H9 (cell line): Measurements from ENCODE around the gene ACACA. TPM values are rescaled to one million over a fixed set of nuclear protein-coding genes. Genes with fewer than 3 reads are reported as not detected.

Source experiments
- DNase-seq: peaks from one replicate; pipeline ENCODE4 v3.0.0-alpha.2; 2017
- H2AFZ ChIP-seq: one replicate; pipeline ENCODE4 v1.6.1; 2013; ENCODE audit warnings: mild to moderate bottlenecking, low read length, control low read depth, moderate library complexity
- H2AK5ac ChIP-seq: 2 replicates; pipeline ENCODE4 v1.6.1; 2013; ENCODE audit warnings: low read length, control low read depth, mixed read lengths; ENCODE audit not compliant: insufficient read length
- H2BK120ac ChIP-seq: one replicate; pipeline ENCODE4 v1.6.1; 2013; ENCODE audit warnings: low read depth, mild to moderate bottlenecking, low read length, control low read depth, inconsistent platforms; ENCODE audit not compliant: poor library complexity, severe bottlenecking
- H2BK12ac ChIP-seq: 2 replicates; pipeline ENCODE4 v1.6.1; 2013; ENCODE audit warnings: low read length, control low read depth, mixed read lengths, low read depth; ENCODE audit not compliant: insufficient read length
- H2BK15ac ChIP-seq: 2 replicates; pipeline ENCODE4 v1.6.1; 2013; ENCODE audit warnings: low read depth, low read length, control low read depth
- H2BK20ac ChIP-seq: one replicate; pipeline ENCODE4 v1.6.1; 2013; ENCODE audit warnings: low read depth, mild to moderate bottlenecking, low read length, control low read depth, inconsistent platforms; ENCODE audit not compliant: poor library complexity, severe bottlenecking
- H2BK5ac ChIP-seq: 2 replicates; pipeline ENCODE4 v1.6.1; 2013; ENCODE audit warnings: low read length, control low read depth, mixed read lengths; ENCODE audit not compliant: insufficient read length
- H3K14ac ChIP-seq: 2 replicates; pipeline ENCODE4 v1.6.1; 2013; ENCODE audit warnings: low read length, control low read depth; ENCODE audit not compliant: insufficient read depth
- H3K18ac ChIP-seq: 2 replicates; pipeline ENCODE4 v1.6.1; 2013; ENCODE audit warnings: low read depth, mild to moderate bottlenecking, mixed read lengths, low read length, control low read depth; ENCODE audit not compliant: insufficient read length
- H3K23ac ChIP-seq: 2 replicates; pipeline ENCODE4 v1.6.1; 2013; ENCODE audit warnings: low read length, control low read depth, mixed read lengths, low read depth; ENCODE audit not compliant: insufficient read length
- H3K23me2 ChIP-seq: 2 replicates; pipeline ENCODE4 v1.6.1; 2013; ENCODE audit warnings: low read depth, mild to moderate bottlenecking, mixed read lengths, low read length, control low read depth; ENCODE audit not compliant: insufficient read length, poor library complexity, severe bottlenecking
- H3K27ac ChIP-seq: 2 replicates; pipeline ENCODE4 v1.5.1; 2013; ENCODE audit warnings: low read length, control low read depth, mixed read lengths, low read depth; ENCODE audit not compliant: insufficient read length
- H3K27me3 ChIP-seq: 2 replicates; pipeline ENCODE4 v1.6.1; 2013; ENCODE audit warnings: low read length, control low read depth, inconsistent platforms; ENCODE audit not compliant: insufficient read depth
- H3K4ac ChIP-seq: 2 replicates; pipeline ENCODE4 v1.6.1; 2013; ENCODE audit warnings: low read depth, mild to moderate bottlenecking, control low read depth, inconsistent platforms, low read length, moderate library complexity
- H3K4me1 ChIP-seq: 2 replicates; pipeline ENCODE4 v1.6.1; 2013; ENCODE audit warnings: low read length, control low read depth, inconsistent platforms; ENCODE audit not compliant: insufficient read depth
- H3K4me2 ChIP-seq: 2 replicates; pipeline ENCODE4 v1.6.1; 2013; ENCODE audit warnings: low read length, control low read depth, mixed read lengths; ENCODE audit not compliant: insufficient read length, insufficient read depth
- H3K56ac ChIP-seq: 2 replicates; pipeline ENCODE4 v1.6.1; 2013; ENCODE audit warnings: low read depth, mild to moderate bottlenecking, mixed read lengths, low read length, control low read depth; ENCODE audit not compliant: insufficient read length
- H3K79me1 ChIP-seq: 2 replicates; pipeline ENCODE4 v1.6.1; 2013; ENCODE audit warnings: low read depth, mild to moderate bottlenecking, moderate library complexity, low read length, control low read depth, inconsistent platforms; ENCODE audit not compliant: insufficient read depth, poor library complexity, severe bottlenecking
- H3K79me2 ChIP-seq: 2 replicates; pipeline ENCODE4 v1.6.1; 2013; ENCODE audit warnings: low read length, control low read depth, inconsistent platforms; ENCODE audit not compliant: insufficient read depth
- H3K9ac ChIP-seq: 2 replicates; pipeline ENCODE4 v1.6.1; 2013; ENCODE audit warnings: low read length, control low read depth, mixed read lengths; ENCODE audit not compliant: insufficient read length; ENCODE audit errors: extremely low read depth
- H3K9me3 ChIP-seq: one replicate; pipeline ENCODE4 v1.6.1; 2013; ENCODE audit warnings: low read depth, low read length, inconsistent platforms; ENCODE audit not compliant: control insufficient read depth
- H3T11ph ChIP-seq: one replicate; pipeline ENCODE4 v1.6.1; 2013; ENCODE audit warnings: mild to moderate bottlenecking, low read length, control low read depth, inconsistent platforms
- H4K20me1 ChIP-seq: one replicate; pipeline ENCODE4 v1.6.1; 2013; ENCODE audit not compliant: control insufficient read depth, insufficient read length, insufficient read depth
- H4K5ac ChIP-seq: 2 replicates; pipeline ENCODE4 v1.6.1; 2013; ENCODE audit warnings: low read depth, mild to moderate bottlenecking, mixed read lengths, low read length, control low read depth; ENCODE audit not compliant: insufficient read length
- H4K8ac ChIP-seq: replicated peaks from 2 replicates; pipeline ENCODE4 v1.6.1; 2013; ENCODE audit warnings: low read length, control low read depth, mixed read lengths, low read depth; ENCODE audit not compliant: insufficient read length
- H4K91ac ChIP-seq: 2 replicates; pipeline ENCODE4 v1.6.1; 2013; ENCODE audit warnings: low read depth, mild to moderate bottlenecking, moderate library complexity, mixed read lengths, low read length, control low read depth; ENCODE audit not compliant: insufficient read length
- H3K27ac Mint-ChIP-seq, 3 experiments: 2 replicates in 2 of 3; 3 replicates in 1 of 3; pipeline ENCODE4 v1.8.0; 2020 to 2021; ENCODE audit warnings: mixed read lengths in 3 of 3, mild to moderate bottlenecking in 1 of 3, moderate library complexity in 1 of 3
- H3K27me3 Mint-ChIP-seq: 2 replicates; pipeline ENCODE4 v1.8.0; 2021; ENCODE audit warnings: low read depth, mild to moderate bottlenecking, moderate library complexity, mixed read lengths
- H3K36me3 Mint-ChIP-seq, 3 experiments: 2 replicates in 2 of 3; 3 replicates in 1 of 3; pipeline ENCODE4 v1.8.0; 2020 to 2021; ENCODE audit warnings: low read depth in 3 of 3, mixed read lengths in 3 of 3; ENCODE audit not compliant: insufficient read depth in 1 of 3
- H3K4me1 Mint-ChIP-seq, 2 experiments: 2 replicates each; pipeline ENCODE4 v1.8.0; 2020; ENCODE audit warnings: mixed read lengths in 2 of 2
- H3K4me3 Mint-ChIP-seq, 2 experiments: 2 replicates in 1 of 2; 3 replicates in 1 of 2; pipeline ENCODE4 v1.8.0; 2020 to 2021; ENCODE audit warnings: mild to moderate bottlenecking in 2 of 2, mixed read lengths in 2 of 2, moderate library complexity in 1 of 2
- H3K9me3 Mint-ChIP-seq, 2 experiments: 2 replicates in 1 of 2; 3 replicates in 1 of 2; pipeline ENCODE4 v1.8.0; 2020; ENCODE audit warnings: mild to moderate bottlenecking in 2 of 2, mixed read lengths in 2 of 2, moderate library complexity in 1 of 2
- CTCF ChIP-seq: fragments of 200-600 bp; sonication (generic); conservative IDR thresholded peaks from 3 replicates; pipeline ENCODE4 v1.8.0; 2021; ENCODE audit warnings: antibody characterized with exemption, mild to moderate bottlenecking
- WGBS: extraction: QIAGEN DNeasy Blood & Tissue Kit; methylation state at CpG from one replicate; pipeline ENCODE4 v1.1.7; 2013; ENCODE audit warnings: missing lambda C conversion rate, low lambda C conversion rate, mixed read lengths; ENCODE audit not compliant: insufficient read length; ENCODE audit errors: extremely low coverage; 5-methylcytosine and 5-hydroxymethylcytosine counted together
- total RNA-seq: library from RNA; stranded (reverse); gene quantifications from 2 replicates; pipeline ENCODE4 v1.2.1, GENCODE V29; 2021

ACACA gene
- total RNA-seq, 1 experiment from 2014 or later: 135 TPM

- no peak overlapping the region for H3T11ph ChIP-seq
- no peak overlapping the region for H4K91ac ChIP-seq
- H3K23me2 ChIP-seq: no peaks in the 10 kb centered on the region
- H3K27me3 ChIP-seq: no peaks in the 10 kb centered on the region
- no peak overlapping the region for H2BK20ac ChIP-seq
- no peak overlapping the region for H2AK5ac ChIP-seq
- H3K4me1 ChIP-seq: peaks cover 6% of the 10 kb centered on the region
- no peak overlapping the region for H3K23ac ChIP-seq
- no peak overlapping the region for H3K4me2 ChIP-seq
- no peak overlapping the region for H3K4ac ChIP-seq
- DNase-seq: no peak
- no peak overlapping the region for H4K8ac ChIP-seq
- Mint-ChIP-seq H3K4me1 (peaks cover 45 to 46% of the 10 kb centered on the region in 2 experiments), H3K36me3 (peaks cover 0 to 16% (median 16%) of the 10 kb centered on the region in 3 experiments; a peak in 4 of 7 replicates), H3K9me3 (no peaks in the 10 kb centered on the region; a peak in 1 of 5 replicates), H3K27ac (peak overlapping the region in 2 of 3 experiments; percentile 70 to 86; a peak in 3 of 7 replicates), H3K4me3 (no peak overlapping the region), H3K27me3 (no peaks in the 10 kb centered on the region; the same call in 1 of the 2 replicates)
- no peak overlapping the region for H4K5ac ChIP-seq
- no CpG with 5 or more reads among the region's 5 CpGs for WGBS
- H3K79me1 ChIP-seq: no peaks in the 10 kb centered on the region
- H2BK5ac ChIP-seq: no peak overlapping the region
- H3K9ac ChIP-seq: no peak overlapping the region
- no peaks in the 10 kb centered on the region for H4K20me1 ChIP-seq
- no peak overlapping the region for H2BK120ac ChIP-seq
- no peak overlapping the region for H2BK15ac ChIP-seq
- H3K9me3 ChIP-seq: no peaks in the 10 kb centered on the region
- no peak overlapping the region for H3K14ac ChIP-seq
- no peak overlapping the region for H3K27ac ChIP-seq
- no peak overlapping the region for H3K18ac ChIP-seq
- no peak overlapping the region for H3K56ac ChIP-seq
- no peak overlapping the region for H2BK12ac ChIP-seq
- H2AFZ ChIP-seq: no peak overlapping the region
- H3K79me2 ChIP-seq: no peaks in the 10 kb centered on the region
- no peak for TF ChIP-seq CTCF
These were observed 355.3 kb downstream of the ACACA start for GRCh38 chr17:37051381-37051780.
